HG03135 (cell line): ENCODE data around the gene YPEL2.
A peak's percentile ranks its signal among the peaks of the same experiment; 100 is the strongest.

Experiments used
- ATAC-seq: cut with Tn5 transposase; IDR thresholded peaks from one replicate; pipeline ENCODE4 v1.9.1; 2021; ENCODE audit warnings: mild to moderate bottlenecking, moderate library complexity; ENCODE audit not compliant: unreplicated experiment

The YPEL2 gene

GRCh38 chr17:59329176-59330052, 2.0 kb upstream of the YPEL2 start:
- ATAC-seq, result peak; percentile 40

- ATAC-seq, result no peak
Measured at GRCh38 chr17:59330053-59330942, 1.2 kb upstream of the YPEL2 start.

- ATAC-seq, result peak; percentile 17
Measured at GRCh38 chr17:59331929-59332748, 684 bp downstream of the YPEL2 start.

- no peak for ATAC-seq
Measured at GRCh38 chr17:59332749-59333377, 1.4 kb downstream of the YPEL2 start.

GRCh38 chr17:59333836-59334235, 2.4 kb downstream of the YPEL2 start:
- no peak for ATAC-seq

GRCh38 chr17:59335685-59336084, 4.2 kb downstream of the YPEL2 start:
- no peak for ATAC-seq

- no peak for ATAC-seq
Measured at GRCh38 chr17:59337741-59338299, 6.4 kb downstream of the YPEL2 start.

GRCh38 chr17:59338498-59338897, 7.0 kb downstream of the YPEL2 start:
- ATAC-seq, result no peak

GRCh38 chr17:59341922-59342321, 10.5 kb downstream of the YPEL2 start:
- no peak for ATAC-seq

- ATAC-seq, result no peak
Measured at GRCh38 chr17:59342681-59343131, 11.3 kb downstream of the YPEL2 start.

GRCh38 chr17:59345476-59345875, 14.0 kb downstream of the YPEL2 start:
- no peak for ATAC-seq

GRCh38 chr17:59346341-59346740, 14.9 kb downstream of the YPEL2 start:
- ATAC-seq, result no peak

GRCh38 chr17:59346876-59347407, 15.5 kb downstream of the YPEL2 start:
- no peak for ATAC-seq

GRCh38 chr17:59347975-59348391, 16.5 kb downstream of the YPEL2 start:
- no peak for ATAC-seq

- no peak for ATAC-seq
Measured at GRCh38 chr17:59349178-59349577, 17.7 kb downstream of the YPEL2 start.

GRCh38 chr17:59353106-59353854, 21.8 kb downstream of the YPEL2 start:
- no peak for ATAC-seq

- ATAC-seq, result no peak
Measured at GRCh38 chr17:59353936-59354755, 22.7 kb downstream of the YPEL2 start.

GRCh38 chr17:59355030-59355701, 23.7 kb downstream of the YPEL2 start:
- ATAC-seq, result no peak
